Activated T-cell treated with anti-CD3 and anti-CD28 coated beads for 48 hours (primary cell): ENCODE results near the gene CLDN16.

Source experiments
- DNase-seq: peaks from one replicate; pipeline ENCODE4 v3.0.0-alpha.2; 2020; ENCODE audit warnings: low read depth

The CLDN16 gene

DNA sequence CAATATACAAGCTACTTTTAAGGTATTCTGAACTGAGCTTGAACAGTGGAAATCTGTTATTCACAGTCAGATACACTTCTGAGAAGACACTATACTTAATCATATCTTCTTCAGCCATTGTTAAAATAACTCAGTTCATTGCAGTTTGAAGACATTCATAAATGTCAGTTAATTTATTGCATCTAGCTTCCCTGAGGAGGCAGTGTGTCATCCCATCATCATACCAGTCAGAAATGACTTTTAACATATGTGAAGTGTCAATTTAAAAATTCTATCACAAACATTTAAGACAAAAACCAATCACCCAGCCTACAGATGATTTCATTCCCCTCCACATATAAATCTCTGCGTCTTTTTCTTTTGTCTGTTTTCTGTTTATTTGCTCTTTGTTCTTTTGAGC lies 54.3 kb downstream of the CLDN16 start:
- no peak for DNase-seq

DNA sequence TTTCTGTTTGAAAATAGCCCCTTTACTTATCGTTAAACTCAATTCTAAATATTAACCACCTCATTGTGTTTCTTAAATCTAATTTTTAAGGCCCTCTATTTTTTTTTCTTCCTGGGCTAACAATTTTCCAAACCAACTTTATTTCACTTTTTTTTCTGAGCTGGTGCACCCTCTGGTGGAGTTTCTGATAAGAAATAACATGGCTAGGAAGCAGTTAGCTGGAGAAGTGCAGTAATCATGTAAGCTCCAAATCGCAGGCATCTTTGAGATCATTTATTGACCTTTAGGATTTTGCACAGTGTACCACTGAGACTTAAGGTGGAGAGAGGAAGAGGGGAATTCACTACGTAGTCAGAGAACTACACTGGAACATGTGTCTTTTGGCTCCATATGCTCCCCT lies 55.3 kb downstream of the CLDN16 start:
- no peak for DNase-seq

DNA sequence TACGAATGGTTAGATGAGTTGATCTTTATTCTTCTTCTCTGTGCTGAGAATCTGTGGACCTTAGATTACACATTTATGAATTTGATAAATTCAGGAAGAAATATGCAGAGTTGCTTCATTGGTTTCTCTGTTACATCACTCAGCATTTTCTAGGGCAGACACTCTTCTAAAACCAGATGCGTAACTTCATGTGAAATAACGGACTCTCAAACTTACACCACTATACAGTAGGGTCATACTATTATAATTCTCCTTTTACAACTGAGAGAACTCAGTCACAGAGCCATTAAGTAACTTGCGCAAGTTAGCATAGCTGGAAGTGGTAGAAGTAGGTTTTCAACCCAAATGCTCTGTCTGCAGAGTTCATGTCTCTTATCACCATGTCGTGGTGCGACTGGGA lies 56.0 kb downstream of the CLDN16 start:
- DNase-seq: no peak

DNA sequence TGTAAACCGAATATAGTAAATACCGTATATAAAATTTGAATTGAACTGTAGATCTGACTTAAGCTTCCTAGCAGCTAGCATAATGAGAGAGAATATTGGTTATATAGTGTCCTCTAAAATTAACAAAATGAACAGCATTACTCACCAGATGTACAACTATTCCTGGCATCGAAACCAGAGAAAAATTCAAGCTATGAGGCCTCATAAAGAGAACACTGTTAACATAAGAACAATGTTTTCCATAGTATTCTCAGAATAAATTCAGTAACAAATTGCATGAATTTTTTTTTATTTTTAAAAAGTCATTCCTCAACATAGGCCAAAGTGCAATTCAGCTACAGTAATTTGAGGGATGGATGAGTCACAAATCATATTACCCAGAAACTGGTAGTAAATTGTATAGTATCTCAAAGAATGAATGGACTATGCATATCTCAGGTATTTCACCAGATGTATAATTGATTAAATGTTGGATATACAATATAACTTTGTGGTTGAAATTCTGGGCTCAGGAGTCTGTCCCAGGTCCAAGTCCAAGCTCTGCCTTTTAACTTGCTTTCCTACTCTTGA lies 56.7 kb downstream of the CLDN16 start:
- no peak for DNase-seq

DNA sequence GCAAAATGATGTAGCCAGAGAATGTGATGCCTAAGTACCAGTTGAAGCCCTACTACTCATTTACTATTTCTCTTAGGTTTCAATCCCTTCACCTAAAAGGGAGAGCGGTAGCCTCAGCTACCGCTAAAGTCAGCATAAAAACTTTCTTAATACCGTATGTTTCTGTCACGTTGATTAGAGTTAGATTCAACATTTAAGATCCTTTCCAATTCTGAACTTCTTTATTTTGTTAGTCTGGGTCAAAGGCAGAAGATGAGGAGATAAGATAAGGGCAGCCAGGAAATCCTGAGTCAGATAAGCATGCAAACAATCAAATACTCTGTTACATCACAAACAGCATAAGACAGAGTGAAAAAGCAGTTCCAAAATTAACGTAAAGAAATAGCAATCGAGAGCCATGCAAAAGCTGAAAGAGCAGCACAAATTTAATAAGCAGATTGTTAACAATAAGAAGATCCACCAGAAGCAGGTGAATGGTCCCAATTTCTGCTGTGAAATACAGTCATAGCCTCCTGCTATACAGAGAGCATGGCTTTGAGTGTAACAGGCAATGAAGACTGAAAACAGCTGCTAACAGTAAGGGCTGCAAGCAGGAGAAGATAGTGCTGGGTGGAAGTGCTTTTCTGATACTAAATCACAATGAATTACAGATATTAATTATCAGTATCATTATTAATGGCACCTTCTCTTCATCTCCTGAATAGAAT lies 58.8 kb downstream of the CLDN16 start:
- DNase-seq: no peak

DNA sequence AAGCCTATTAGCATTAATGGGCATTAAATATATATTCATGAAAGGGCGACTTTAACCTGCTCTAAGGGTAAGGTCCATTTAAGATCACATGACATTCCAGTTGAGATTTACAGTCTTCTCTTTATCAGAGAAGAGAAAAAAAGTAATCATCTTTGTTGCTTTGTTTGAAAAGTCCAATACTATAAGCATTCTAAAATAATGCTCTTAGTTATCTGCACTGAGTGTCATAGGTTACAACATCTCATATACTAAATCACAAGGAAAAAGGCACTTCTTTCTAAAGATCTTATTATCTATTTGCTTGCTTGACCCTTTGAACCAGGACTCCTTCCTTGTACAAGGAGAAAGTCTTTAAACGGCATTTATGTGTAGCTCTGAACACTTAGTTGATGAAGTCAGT lies 60.3 kb downstream of the CLDN16 start:
- no peak for DNase-seq

DNA sequence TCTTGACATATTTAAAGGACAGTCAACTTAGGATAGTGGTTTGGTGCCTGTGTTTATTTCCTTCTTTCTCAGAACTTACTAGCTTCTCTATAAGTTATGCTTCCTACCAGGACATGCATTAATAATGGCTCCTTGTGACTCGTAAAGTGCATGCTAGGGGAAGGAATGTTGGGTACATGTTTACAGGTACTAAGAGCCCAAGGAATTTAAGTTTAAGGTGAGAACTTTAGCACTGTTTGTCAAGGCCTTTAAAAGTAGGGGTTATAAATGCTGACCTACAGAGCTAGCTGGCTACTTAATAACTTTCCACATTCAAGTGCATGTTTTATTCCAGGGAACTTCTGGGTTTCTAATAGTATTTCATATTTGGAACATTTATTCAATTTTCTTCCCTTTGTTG lies 61.8 kb downstream of the CLDN16 start, which contains the start of gene TMEM207:
TSS of gene TMEM207 (minus strand) at position 101 of the 400 bp plus-strand sequence. CDS start at position 9, 92 bp downstream.
- DNase-seq: no peak

DNA sequence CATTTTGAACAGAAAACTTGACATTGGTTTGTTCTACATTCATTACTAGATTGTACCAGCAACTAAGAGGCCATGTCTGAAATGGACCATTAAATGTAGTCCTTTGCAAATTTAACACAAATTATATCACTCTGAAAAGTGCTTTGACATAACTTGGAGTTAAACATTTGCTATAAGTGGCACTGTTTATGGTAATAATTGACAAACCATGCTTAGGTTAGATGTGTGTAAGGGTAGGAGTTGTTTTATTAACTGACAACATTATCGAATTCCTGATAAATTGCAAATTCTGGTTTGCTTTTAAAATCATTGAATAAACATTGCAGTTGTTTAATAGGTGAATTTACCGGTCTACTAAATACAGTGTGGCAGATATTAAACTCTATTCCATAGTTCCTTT lies 67.9 kb downstream of the CLDN16 start:
- no peak for DNase-seq

DNA sequence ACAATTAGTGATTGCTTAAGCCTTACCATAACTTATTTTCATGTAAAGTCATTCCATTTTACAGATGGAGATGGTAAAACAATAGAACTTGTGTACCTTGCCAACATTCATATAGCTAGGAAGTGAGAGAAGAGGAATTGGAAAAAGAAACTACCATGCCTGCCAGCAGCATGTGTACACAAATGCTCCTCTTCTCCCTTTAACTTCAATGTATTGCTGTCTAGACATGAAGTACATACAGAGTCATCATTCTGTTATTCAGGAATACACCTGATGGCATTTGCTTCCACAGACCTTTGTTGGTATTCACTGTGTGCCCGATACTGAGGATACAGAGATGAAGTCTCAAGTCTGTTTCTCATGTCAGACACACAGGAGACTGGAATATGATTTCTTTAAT lies 68.8 kb downstream of the CLDN16 start:
- DNase-seq: no peak

DNA sequence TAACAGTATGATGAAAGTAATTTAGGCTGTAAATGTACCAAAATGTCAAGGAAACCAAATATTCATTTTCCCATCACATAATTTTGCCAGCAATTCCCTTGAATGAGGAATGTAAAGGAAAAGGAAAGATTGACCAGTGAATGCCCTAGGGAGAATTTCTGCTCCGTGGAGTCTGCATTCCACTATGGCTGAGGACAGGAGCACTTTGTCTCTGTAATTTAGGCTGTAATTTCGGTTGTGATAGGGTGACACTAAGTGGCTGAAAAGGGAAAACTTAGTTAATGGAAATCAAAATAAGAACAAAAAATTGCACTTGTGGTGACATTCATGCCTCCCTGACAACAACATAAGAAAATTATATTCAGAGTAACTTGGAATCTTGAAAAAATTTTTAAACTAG lies 70.1 kb downstream of the CLDN16 start:
- DNase-seq: no peak
